DMS79 treated with DMSO at 0.1 percent for 48 hours (cell line): ENCODE results near the gene PFDN6.

Experiments
- DNase-seq: peaks from one replicate; lab custom pipeline; 2025; lab: John Stamatoyannopoulos, UW

The PFDN6 gene

GRCh38 chr6:33295621-33296369 is 6.4 kb downstream of the PFDN6 start:
- DNase-seq = no peak

GRCh38 chr6:33296797-33297405 is 7.5 kb downstream of the PFDN6 start:
- no peak for DNase-seq

GRCh38 chr6:33297406-33297955 is 8.1 kb downstream of the PFDN6 start:
- no peak for DNase-seq

- peak; percentile 16 for DNase-seq
Observed at GRCh38 chr6:33297956-33298772, 8.8 kb downstream of the PFDN6 start.

- DNase-seq = peak; percentile 44
Observed at GRCh38 chr6:33298773-33299236, 9.4 kb downstream of the PFDN6 start, which contains the start of gene RGL2. RGL2 (minus strand) TSS chr6:33298942; CDS start chr6:33298610, 332 bp downstream.

GRCh38 chr6:33299237-33299944 is 10.0 kb downstream of the PFDN6 start:
- peak; percentile 83 for DNase-seq

GRCh38 chr6:33301877-33302276 is 12.5 kb downstream of the PFDN6 start:
- no peak for DNase-seq

GRCh38 chr6:33304216-33304615 is 14.8 kb downstream of the PFDN6 start:
- no peak for DNase-seq

- no peak for DNase-seq
Observed at GRCh38 chr6:33305052-33305451, 15.7 kb downstream of the PFDN6 start.

GRCh38 chr6:33306356-33306755 is 17.0 kb downstream of the PFDN6 start:
- DNase-seq = no peak

GRCh38 chr6:33312361-33313104 is 23.1 kb downstream of the PFDN6 start:
- peak; percentile 87 for DNase-seq

GRCh38 chr6:33313105-33313708 is 23.8 kb downstream of the PFDN6 start:
- peak; percentile 73 for DNase-seq

GRCh38 chr6:33313709-33314514 is 24.5 kb downstream of the PFDN6 start, which contains the start of gene TAPBP:
TAPBP (minus strand) TSS chr6:33314078; CDS start chr6:33314041, 37 bp downstream.
- peak; percentile 59 for DNase-seq

GRCh38 chr6:33314515-33314942 is 25.1 kb downstream of the PFDN6 start:
- DNase-seq = peak; percentile 57

- peak; percentile 41 for DNase-seq
Observed at GRCh38 chr6:33314943-33315792, 25.8 kb downstream of the PFDN6 start.

GRCh38 chr6:33315793-33316602 is 26.6 kb downstream of the PFDN6 start:
- no peak for DNase-seq

GRCh38 chr6:33316603-33317418 is 27.4 kb downstream of the PFDN6 start:
- DNase-seq = no peak
